ENCODE measurements around the gene ADAM12.
A peak's percentile ranks its signal among the peaks of the same experiment; 100 is the strongest.

ADAM12 gene

DNA sequence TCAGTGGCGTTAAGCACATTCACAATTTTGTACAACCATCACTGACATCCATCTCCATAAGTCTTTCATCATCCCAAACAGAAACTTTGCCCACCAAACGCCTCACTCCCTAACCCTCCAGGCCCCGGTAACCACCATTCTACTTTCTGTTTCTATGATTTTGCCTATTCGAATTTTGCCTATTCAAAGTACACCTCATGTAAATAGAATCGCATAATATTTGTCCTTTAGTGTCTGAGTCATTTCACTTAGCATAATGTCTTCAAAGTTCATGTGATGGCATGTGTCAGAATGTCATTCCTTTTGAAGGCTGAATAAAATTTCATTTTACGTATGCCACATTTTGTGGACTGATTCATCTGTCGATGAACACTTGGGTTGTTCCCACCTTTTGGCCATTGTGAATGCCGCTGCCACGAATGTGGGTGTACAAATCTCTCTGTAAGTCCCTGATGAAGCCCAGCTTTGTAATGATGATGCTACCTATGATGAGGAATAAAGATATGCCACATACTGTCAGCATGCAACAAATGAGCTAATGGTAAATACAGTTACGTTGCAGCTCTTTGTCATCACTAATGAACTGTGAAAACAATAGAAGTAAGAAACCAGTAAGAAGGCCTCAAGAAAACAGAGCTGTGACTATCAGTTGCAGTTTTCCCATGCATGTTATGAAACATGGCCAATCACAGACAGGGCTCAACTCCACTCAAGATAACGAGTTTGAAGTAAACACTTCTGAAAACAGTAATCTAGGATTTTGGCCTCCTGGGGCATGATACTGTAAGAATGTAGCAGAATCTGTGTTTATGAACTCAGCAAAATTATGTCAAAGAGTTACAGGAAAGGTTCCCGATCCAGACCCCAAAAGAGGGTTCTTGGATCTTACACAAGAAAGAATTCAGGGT lies 120.0 kb downstream of the ADAM12 start:
- no peak overlapping the region for H3K4me3 ChIP-seq (replicated peaks; ENCODE audit: low read depth, low read length)
- TF ChIP-seq, protein P1, sequence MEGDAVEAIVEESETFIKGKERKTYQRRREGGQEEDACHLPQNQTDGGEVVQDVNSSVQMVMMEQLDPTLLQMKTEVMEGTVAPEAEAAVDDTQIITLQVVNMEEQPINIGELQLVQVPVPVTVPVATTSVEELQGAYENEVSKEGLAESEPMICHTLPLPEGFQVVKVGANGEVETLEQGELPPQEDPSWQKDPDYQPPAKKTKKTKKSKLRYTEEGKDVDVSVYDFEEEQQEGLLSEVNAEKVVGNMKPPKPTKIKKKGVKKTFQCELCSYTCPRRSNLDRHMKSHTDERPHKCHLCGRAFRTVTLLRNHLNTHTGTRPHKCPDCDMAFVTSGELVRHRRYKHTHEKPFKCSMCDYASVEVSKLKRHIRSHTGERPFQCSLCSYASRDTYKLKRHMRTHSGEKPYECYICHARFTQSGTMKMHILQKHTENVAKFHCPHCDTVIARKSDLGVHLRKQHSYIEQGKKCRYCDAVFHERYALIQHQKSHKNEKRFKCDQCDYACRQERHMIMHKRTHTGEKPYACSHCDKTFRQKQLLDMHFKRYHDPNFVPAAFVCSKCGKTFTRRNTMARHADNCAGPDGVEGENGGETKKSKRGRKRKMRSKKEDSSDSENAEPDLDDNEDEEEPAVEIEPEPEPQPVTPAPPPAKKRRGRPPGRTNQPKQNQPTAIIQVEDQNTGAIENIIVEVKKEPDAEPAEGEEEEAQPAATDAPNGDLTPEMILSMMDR (IDR thresholded peaks at IDR 0.05; ENCODE audit: low read length, missing control alignments), result no peak
- DNase-seq (ENCODE audit: low read depth), result peak; percentile 24

DNA sequence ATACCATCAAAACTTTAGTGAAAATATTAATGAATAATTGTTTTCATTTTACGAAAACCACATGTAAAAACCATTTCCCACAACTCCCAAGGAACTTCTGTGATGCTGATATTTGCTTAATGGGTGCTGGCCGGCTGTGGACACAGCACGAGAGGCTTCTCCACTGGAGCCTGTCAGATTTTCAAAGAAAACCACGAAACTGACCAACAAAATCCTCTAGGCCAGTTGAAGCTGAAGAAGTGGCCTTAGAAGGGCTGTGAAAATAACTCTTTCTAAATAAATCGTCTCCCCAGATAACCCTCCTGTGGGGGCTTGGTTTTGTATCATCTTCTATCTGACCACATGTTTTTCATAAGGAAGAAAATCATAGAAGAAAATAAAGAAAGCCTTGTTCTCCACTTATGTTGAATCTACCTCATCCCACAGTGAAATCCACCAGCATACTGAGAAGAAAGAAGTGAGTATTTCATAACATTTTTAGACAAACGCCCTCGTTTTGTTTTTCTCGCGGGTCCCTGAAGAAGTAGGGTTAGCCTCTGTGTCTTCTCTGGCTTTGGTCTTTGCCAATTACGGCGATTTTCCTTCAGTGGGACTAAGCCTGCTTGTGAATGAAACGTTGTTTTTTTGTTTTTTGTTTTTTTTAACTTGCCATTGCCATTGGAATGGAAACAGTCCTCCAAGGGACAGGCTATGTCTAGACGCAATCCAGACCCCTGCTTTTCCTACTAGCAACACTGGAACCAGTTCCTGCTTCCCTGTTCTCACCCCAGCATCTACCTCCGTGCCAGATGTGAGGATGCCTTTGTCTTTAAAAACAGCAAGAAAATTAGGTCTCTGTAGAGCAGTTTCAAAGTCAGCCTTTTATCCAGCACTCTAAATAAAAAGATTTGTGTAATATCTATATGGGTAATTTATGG lies 123.9 kb downstream of the ADAM12 start:
- no peak overlapping the region for H3K4me3 ChIP-seq (replicated peaks; ENCODE audit: low read depth, low read length)
- no peak for DNase-seq (ENCODE audit: low read depth)
- TF ChIP-seq, protein P1 (IDR thresholded peaks at IDR 0.05; ENCODE audit: low read length, missing control alignments), result no peak

DNA sequence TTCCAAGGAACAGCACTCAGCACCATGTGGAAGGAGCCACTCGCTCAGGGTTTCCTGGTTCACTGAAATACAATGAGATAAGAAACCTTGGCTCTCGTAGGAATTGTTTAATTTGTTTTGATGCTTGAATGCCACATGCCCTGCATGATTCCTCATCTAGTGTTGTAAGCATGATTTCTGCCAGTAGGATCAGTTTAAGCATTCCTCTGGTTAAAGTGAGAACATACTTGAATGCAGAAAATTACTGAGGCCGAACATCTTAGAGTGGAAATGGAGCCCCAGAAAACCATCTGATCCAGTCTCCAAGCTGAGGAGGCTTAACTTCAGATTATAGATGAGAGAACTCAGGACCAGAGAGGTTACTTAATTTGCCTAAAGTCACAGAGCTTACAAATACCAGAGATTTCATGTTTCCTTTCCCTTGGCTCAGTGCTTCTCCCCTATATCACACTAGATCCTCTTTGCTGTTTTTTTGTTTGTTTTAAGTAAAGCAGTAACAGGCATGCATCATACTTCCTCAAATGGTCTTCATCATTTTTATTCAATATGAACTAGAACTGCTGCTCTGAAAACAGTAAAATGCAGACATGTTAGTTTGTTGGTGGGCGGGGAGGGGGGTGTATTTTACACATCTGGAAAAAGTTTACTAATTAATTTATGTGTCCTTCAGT lies 125.1 kb downstream of the ADAM12 start:
- TF ChIP-seq, protein P1 (IDR thresholded peaks at IDR 0.05; ENCODE audit: low read length, missing control alignments), result no peak
- no peak for DNase-seq (ENCODE audit: low read depth)
- no peak overlapping the region for H3K4me3 ChIP-seq (replicated peaks; ENCODE audit: low read depth, low read length)

DNA sequence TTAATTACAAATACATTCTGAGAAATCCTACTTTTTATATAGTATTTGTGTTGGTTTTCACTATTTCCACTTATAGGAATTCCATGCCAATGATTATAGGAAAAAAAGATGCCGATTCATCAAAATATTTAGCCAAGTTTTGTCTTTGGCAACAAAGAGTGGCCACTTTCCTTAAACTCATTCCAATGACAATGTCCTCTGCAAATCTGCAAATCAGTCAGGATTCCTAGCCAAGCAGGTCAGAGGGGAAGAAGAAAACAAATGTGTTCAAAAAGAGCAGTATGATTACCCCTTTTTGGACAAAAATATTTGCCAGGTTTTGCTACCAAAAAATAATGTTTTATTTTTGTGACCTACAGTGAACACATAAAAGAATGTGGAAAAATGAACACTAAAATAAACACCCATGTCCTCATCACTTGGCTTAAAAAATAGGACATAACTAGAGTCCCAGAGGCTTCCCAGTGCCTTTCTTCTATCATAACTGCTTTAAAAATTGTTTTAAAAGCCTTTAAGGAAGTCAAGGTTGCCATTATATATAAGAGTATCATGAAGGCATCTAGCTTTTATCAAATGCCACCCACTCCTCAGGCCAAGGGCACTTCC lies 125.9 kb downstream of the ADAM12 start:
- no peak for DNase-seq (ENCODE audit: low read depth)
- no peak overlapping the region for H3K4me3 ChIP-seq (replicated peaks; ENCODE audit: low read depth, low read length)
- TF ChIP-seq, protein P1 (IDR thresholded peaks at IDR 0.05; ENCODE audit: low read length, missing control alignments), result no peak

DNA sequence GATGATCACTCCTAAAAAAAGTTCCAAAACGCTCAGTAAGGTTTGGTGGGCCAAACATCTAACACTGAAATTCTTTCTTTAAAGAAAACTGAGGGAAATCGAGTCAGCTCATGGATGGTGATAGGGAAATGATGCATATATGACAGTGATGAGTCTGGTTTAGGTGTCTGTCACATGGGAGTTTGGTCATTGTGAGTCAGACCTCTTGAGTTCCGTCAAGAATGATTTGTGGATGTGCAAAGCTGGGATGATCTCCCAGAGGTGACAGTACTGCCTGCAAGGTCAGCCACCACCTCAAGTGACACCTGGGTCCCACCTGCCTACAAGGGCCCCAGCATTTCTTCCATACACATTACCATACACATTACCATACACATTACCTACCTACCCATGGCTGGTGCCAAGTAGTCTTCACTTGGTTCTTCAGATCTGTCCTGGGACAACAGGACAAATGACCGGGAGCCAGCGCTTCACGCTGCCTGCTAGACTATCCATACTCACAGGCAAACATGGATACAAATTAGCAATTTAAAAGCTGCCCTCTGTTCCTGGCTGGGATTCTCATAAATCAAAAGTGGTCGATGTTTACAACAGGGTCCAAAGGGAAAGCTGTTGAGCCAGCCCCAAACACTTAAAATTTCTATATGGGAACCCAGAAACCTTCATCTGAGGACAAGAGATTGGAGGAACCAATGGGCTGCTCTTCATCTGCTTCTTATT lies 128.4 kb downstream of the ADAM12 start:
- DNase-seq (ENCODE audit: low read depth), result no peak
- no peak overlapping the region for H3K4me3 ChIP-seq (replicated peaks; ENCODE audit: low read depth, low read length)
- TF ChIP-seq, protein P1 (IDR thresholded peaks at IDR 0.05; ENCODE audit: low read length, missing control alignments), result no peak

DNA sequence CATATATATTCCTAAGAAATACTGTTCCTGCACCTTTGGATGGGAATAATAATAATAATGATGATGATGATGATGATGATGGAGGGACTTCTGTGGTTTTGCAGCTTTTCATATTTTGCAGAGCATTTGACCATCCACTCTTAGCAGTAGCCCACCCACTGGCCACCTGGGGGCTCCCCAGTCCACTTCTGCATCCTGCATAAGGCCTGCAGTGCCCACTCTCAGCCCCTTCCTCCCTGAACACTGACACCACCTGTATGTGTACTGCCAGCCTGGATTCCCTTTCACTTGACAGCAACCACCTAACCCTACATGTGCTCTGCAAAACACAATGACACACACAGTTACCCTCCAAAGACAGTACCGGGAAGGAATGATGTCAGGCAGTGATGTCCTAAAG lies 131.4 kb downstream of the ADAM12 start:
- no peak overlapping the region for H3K4me3 ChIP-seq (replicated peaks; ENCODE audit: low read depth, low read length)
- TF ChIP-seq, protein P1 (IDR thresholded peaks at IDR 0.05; ENCODE audit: low read length, missing control alignments), result no peak
- DNase-seq (ENCODE audit: low read depth), result no peak
